ENCODE measurements around the gene SRF. TPM values are rescaled to one million over a fixed set of nuclear protein-coding genes. Genes with fewer than 3 reads are reported as not detected.

The SRF gene
- total RNA-seq, 1 donor from 2014 or later, result 31.3 TPM

GRCh38 chr6:43207286-43207685, 36.2 kb downstream of the SRF start:
- H3K36me3 Mint-ChIP-seq (ENCODE audit: low read depth, unreplicated experiment), result peaks cover 16% of the 10 kb centered on the region
- no peaks in the 10 kb centered on the region for H3K9me3 Mint-ChIP-seq (ENCODE audit: unreplicated experiment)
- no peak overlapping the region for H3K4me3 Mint-ChIP-seq (ENCODE audit: unreplicated experiment)
- H3K4me1 Mint-ChIP-seq (ENCODE audit: unreplicated experiment), result peaks cover 4% of the 10 kb centered on the region
- peaks cover 4% of the 10 kb centered on the region for H3K27me3 Mint-ChIP-seq (ENCODE audit: unreplicated experiment)
- DNase-seq (ENCODE audit: low spot score), result no peak
- TF ChIP-seq CTCF (IDR thresholded peaks at IDR 0.05; ENCODE audit: unreplicated experiment), result no peak
- no peak overlapping the region for H3K27ac Mint-ChIP-seq (ENCODE audit: unreplicated experiment)

DNA sequence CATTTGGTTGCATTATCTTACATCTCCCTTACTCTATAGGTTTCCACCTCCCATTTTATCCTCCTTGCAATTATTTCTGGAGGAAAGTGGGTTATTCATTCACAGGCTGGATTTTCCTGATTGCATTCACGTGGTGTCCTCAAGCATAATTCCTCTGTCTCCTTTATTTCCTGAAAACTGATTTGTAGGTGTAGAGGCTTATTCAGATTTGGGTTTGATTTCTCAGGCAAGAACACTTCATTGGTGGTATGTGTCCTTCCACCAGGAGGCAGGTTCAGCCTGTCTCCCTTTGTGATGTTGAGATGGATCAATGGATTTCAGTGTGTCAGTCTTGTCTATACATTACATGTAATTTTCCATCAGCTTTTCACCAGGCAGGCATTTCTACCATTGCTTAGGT, 40.9 kb downstream of the SRF start:
- Mint-ChIP-seq H3K9me3 (ENCODE audit: unreplicated experiment) (no peaks in the 10 kb centered on the region), H3K27ac (ENCODE audit: unreplicated experiment) (no peak overlapping the region), H3K36me3 (ENCODE audit: low read depth, unreplicated experiment) (peaks cover 23% of the 10 kb centered on the region), H3K27me3 (ENCODE audit: unreplicated experiment) (peaks cover 3% of the 10 kb centered on the region), H3K4me3 (ENCODE audit: unreplicated experiment) (no peak overlapping the region), H3K4me1 (ENCODE audit: unreplicated experiment) (no peaks in the 10 kb centered on the region)
- TF ChIP-seq CTCF (IDR thresholded peaks at IDR 0.05; ENCODE audit: unreplicated experiment), result no peak
- no peak for DNase-seq (ENCODE audit: low spot score)

DNA sequence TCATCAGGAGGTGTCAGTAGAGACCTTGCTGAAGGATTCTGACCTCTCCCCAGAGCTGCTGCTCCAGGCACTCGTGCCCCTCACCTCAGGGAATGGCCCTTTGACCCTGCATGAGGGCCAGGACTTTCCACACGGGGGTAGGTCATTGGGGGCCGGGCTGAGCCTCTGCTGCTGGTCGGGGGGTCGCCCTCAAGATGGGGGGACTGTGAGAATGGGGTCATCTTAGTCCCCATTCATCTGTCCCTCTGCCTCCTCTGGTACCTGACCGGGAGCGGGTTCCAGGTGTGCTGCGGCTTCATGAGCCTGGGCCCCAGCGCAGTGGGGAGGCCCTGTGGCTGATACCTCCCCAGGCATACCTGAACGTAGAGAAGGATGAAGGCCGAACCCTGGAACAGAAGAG, 42.4 kb downstream of the SRF start:
- H3K9me3 Mint-ChIP-seq (ENCODE audit: unreplicated experiment), result no peaks in the 10 kb centered on the region
- H3K36me3 Mint-ChIP-seq (ENCODE audit: low read depth, unreplicated experiment), result peaks cover 24% of the 10 kb centered on the region
- no peak for DNase-seq (ENCODE audit: low spot score)
- no peak overlapping the region for H3K4me3 Mint-ChIP-seq (ENCODE audit: unreplicated experiment)
- no peaks in the 10 kb centered on the region for H3K4me1 Mint-ChIP-seq (ENCODE audit: unreplicated experiment)
- TF ChIP-seq CTCF (IDR thresholded peaks at IDR 0.05; ENCODE audit: unreplicated experiment), result no peak
- no peaks in the 10 kb centered on the region for H3K27me3 Mint-ChIP-seq (ENCODE audit: unreplicated experiment)
- H3K27ac Mint-ChIP-seq (ENCODE audit: unreplicated experiment), result no peak overlapping the region

DNA sequence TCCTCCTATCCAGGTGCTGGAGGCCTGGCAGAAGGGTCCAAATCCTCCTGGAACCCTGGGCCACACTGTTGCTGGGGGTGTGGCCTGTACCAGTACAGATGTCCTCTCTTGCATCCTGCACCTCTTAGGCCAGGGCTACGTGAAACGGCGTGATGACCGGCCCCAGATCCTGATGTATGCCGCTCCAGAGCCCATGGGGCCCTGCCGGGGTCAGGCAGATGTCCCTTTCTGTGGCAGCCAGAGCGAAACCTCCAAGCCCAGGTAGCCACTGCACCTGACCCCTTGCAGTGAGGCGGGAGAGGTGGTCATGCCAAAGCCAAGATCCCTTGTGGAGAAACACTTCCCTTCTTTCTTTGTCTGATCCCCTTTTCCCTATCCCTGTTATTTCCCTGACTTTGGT, 44.0 kb downstream of the SRF start:
- no peak overlapping the region for H3K27ac Mint-ChIP-seq (ENCODE audit: unreplicated experiment)
- no peak overlapping the region for H3K4me3 Mint-ChIP-seq (ENCODE audit: unreplicated experiment)
- peaks cover 32% of the 10 kb centered on the region for H3K36me3 Mint-ChIP-seq (ENCODE audit: low read depth, unreplicated experiment)
- no peak for DNase-seq (ENCODE audit: low spot score)
- no peak for TF ChIP-seq CTCF (IDR thresholded peaks at IDR 0.05; ENCODE audit: unreplicated experiment)
- H3K9me3 Mint-ChIP-seq (ENCODE audit: unreplicated experiment), result no peaks in the 10 kb centered on the region
- no peaks in the 10 kb centered on the region for H3K4me1 Mint-ChIP-seq (ENCODE audit: unreplicated experiment)
- H3K27me3 Mint-ChIP-seq (ENCODE audit: unreplicated experiment), result no peaks in the 10 kb centered on the region

DNA sequence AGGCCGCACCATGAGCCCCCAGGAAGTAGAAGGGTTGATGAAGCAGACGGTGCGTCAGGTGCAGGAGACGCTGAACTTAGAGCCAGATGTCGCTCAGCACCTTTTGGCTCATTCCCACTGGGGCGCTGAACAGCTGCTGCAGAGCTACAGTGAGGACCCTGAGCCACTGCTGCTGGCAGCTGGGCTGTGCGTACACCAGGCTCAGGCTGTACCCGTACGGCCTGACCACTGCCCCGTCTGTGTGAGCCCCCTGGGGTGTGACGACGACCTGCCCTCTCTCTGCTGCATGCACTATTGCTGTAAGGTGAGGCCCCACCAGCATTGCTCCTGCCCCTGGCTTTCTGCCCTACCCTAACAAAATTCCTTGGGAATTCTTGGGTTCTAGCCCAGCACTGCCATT, 45.1 kb downstream of the SRF start:
- Mint-ChIP-seq H3K36me3 (ENCODE audit: low read depth, unreplicated experiment) (peaks cover 39% of the 10 kb centered on the region), H3K4me1 (ENCODE audit: unreplicated experiment) (no peaks in the 10 kb centered on the region), H3K27me3 (ENCODE audit: unreplicated experiment) (no peaks in the 10 kb centered on the region), H3K9me3 (ENCODE audit: unreplicated experiment) (no peaks in the 10 kb centered on the region), H3K4me3 (ENCODE audit: unreplicated experiment) (peak overlapping the region; percentile 18), H3K27ac (ENCODE audit: unreplicated experiment) (no peak overlapping the region)
- DNase-seq (ENCODE audit: low spot score), result no peak
- no peak for TF ChIP-seq CTCF (IDR thresholded peaks at IDR 0.05; ENCODE audit: unreplicated experiment)

Measured in endothelial cell (in vitro differentiated cells).